Right ventricle myocardium inferior (tissue), 1 donor: ENCODE results near the gene CD300E. TPM values are rescaled to one million over a fixed set of nuclear protein-coding genes. Genes with fewer than 3 reads are reported as not detected.

Source experiments
- ATAC-seq: fragments of 200-7000 bp; cut with Tn5 transposase; one replicate; pipeline ENCODE4 v1.9.1; 2020; ENCODE audit warnings: mild to moderate bottlenecking, moderate library complexity
- DNase-seq: peaks from one replicate; pipeline ENCODE4 v3.0.0; 2021; ENCODE audit errors: missing footprints
- intact Hi-C: fragments of 100-400 bp; cut with DNase I; formaldehyde crosslinking; loops from one replicate; pipeline ENCODE4 v1.11.0; 2022
- total RNA-seq: library from RNA; stranded (reverse); fragmentation: NEBNext Ultra II Directional; extraction: Animal tissue kit (Norgen Biotek cat#: 25700); gene quantifications from one replicate; pipeline ENCODE4 v1.2.1, GENCODE V29; 2021
- donor health status: DM: no; HTN: yes; CAD: no; lungs with severe emphysema.

CD300E gene
- total RNA-seq, 1 donor from 2014 or later = 0.46 TPM

DNA sequence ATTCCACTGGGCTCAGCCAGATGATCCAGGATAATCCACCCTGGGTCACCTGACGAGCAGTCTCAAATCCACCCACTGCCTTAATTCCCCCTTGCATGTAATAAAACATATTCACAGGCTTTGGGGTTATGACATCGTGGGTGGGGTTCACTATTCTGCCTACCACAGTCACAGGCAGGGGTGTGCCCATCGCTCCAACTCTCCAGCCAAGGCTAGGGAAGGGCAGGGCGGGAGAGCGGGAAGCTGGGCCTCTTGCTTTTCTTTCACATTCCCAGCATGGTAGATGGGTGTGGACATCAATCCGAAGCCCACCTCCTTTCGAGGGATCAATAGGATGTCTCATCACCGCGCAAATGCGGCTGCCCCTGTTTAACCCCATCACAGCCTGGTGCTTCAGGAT, 18.8 kb downstream of the CD300E start:
- ATAC-seq (no peak), DNase-seq (no peak)
- intact Hi-C loops = loop anchor here (10.0 kb wide), 1 partner anchor 230 kb away; no protein-coding TSS in a partner anchor

- intact Hi-C loops = loop anchor here (10.0 kb wide), 1 partner anchor 229 kb away; no protein-coding TSS in a partner anchor
- DNase-seq = no peak
- ATAC-seq = no peak
These were observed 19.3 kb downstream of the CD300E start for GRCh38 chr17:74604200-74604599.

GRCh38 chr17:74603746-74604145, 19.8 kb downstream of the CD300E start:
- DNase-seq (no peak), ATAC-seq (no peak)
- intact Hi-C loops = loop anchor here (10.0 kb wide), 1 partner anchor 229 kb away; no protein-coding TSS in a partner anchor

- intact Hi-C loops = loop anchor here (10.0 kb wide), 1 partner anchor 228 kb away; no protein-coding TSS in a partner anchor
- ATAC-seq = peak; percentile 41
- DNase-seq = no peak
These were observed 20.4 kb downstream of the CD300E start for GRCh38 chr17:74603037-74603635.

DNA sequence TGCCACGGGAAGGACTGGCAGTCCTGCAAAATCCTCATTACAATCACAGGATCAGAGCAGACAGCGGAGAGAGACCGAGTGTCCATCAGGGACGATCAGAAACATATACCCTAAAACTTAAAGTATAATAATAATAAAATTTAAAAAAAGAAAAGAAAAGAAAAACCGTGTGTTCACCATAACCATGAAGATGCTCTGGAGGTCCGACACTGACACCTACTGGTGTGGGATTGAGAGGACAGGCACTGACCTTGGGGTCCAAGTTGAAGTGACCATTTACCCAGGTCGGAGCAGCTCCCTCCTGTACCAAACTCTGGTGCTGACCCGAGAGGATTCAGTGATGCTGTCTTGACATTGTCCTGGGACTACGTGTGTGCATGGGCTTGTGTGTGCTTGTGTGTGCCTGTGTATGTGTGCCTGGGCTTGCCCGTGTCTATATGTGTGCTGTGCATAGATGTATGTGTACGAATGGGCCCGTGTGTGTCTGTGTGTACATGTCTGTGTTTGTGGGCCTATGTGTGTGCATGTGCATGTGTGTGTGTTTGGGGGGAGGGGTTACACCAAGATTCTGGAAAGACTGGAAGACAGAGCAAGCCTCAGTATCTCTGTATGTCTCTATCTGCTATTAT, 21.5 kb downstream of the CD300E start:
- no peak for ATAC-seq
- DNase-seq = no peak
- intact Hi-C loops = loop anchor here (10.0 kb wide), 1 partner anchor 227 kb away; no protein-coding TSS in a partner anchor

GRCh38 chr17:74599448-74599939, 24.0 kb downstream of the CD300E start:
- DNase-seq (no peak), ATAC-seq (peak; percentile 68)
- intact Hi-C loops = no loop called here

DNA sequence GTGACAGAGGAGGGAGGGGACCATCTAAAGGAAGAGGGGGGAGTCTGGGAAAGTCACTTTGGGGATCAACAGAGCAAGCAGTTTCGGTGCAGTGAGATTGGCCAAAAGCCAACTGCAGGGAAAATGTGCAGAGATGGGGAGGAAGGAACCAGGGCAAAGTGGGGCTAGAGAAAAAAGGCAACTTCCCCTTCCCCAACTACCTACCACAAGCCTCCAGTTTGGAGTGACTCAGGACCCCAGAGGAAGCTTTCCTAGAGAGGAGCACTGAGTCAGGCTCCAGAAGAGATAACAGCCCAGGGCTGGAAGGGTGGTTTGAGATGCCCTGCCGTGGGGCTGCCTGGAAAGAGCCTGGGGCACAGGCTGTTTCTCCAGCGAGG, 24.5 kb downstream of the CD300E start:
- intact Hi-C loops = no loop called here
- DNase-seq (no peak), ATAC-seq (peak; percentile 19)

GRCh38 chr17:74598346-74599022, 25.1 kb downstream of the CD300E start:
- intact Hi-C loops = no loop called here
- no peak for ATAC-seq
- DNase-seq = no peak

- DNase-seq (no peak), ATAC-seq (no peak)
- intact Hi-C loops = no loop called here
These were observed 26.3 kb downstream of the CD300E start for GRCh38 chr17:74597069-74597790.

GRCh38 chr17:74595037-74595750, 28.3 kb downstream of the CD300E start:
- ATAC-seq = no peak
- DNase-seq = no peak
- intact Hi-C loops = no loop called here

DNA sequence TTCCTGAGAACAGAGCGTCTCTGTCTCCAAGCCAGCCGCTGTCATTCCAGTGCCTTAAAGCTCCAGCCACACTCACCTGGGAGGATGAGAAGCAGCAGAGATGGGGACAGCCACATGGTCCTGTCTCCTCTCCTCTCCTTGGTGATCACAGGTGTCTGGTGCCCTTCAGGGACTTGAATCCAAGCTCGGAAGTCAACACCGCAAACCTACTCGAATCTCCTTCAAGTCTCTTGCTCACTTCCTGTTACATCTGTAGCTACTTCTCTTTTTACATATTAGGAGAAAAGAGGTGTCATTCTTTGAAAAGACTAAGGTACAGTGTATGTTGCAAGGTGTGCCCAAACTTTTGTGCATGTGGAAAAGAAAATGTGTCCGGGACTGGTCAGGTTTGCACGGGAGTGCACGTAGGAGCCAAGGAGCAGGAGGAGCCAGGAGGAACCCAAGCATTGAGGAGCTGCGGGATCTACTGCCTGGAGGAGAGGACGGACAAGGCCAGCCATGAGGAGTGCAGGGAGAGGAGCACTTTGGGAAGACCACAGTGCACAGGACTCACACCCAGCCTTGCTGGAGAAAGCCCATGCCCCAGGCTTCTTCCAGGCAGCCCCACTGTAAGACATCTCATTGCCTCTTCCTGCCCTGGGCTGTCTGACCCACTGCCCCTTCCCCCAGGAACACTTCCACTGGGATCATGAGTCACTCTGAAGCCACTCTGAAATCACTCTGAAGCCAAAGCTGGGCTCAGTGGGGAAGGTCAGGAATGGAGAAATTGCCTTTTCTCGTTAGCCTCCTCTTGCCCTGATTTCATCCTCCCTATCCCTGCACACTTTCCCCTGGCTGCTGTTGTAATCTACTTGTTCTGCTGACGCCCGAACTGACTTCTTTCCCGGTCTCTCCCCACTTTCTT, 31.2 kb downstream of the CD300E start, which contains the start of gene CD300LD:
Gene CD300LD, minus strand, starts transcription at position 197 of the 904 bp plus-strand sequence. Its CDS starts 81 bp downstream, at position 116.
- DNase-seq = no peak
- no peak for ATAC-seq
- intact Hi-C loops = no loop called here

- intact Hi-C loops = no loop called here
- DNase-seq (no peak), ATAC-seq (no peak)
These were observed 32.0 kb downstream of the CD300E start for GRCh38 chr17:74591503-74591902.

- intact Hi-C loops = no loop called here
- no peak for ATAC-seq
- no peak for DNase-seq
These were observed 37.8 kb downstream of the CD300E start for GRCh38 chr17:74585711-74586110.

DNA sequence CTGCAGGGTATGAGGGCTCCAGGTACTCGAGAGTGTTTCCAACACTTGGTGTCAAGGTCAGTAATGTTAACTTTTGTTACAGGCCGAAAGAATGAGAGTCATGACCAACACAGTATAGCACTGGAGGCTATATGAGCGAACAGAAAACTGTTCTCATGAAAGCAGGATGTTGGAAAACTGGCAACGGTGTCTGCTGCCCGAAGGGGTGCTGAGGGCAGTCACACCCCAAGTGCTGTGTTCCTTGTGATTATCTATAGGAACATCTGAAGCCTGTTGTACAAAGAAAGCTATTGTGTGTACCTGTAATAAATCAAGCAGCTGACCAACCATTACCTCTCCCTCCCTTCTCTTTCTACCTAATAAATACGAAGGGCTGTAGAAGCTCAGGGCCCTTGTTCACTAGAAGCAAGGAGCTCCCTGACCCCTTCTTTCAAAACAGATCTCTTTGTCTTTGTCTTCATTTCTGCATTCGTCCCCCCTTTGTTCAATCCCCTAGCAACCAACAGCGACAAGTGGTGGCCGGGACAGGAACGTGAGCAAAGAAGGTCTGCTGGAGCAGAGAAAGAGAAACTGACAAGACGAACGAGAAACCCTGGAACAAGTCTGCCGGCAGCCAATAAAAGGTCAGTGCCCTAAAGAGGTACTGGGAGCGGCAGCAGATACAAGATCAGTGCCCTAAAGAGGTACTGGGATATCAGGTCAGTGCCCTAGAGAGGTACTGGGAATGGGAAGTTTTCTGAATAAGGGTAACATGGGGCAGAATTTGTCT, 39.1 kb downstream of the CD300E start:
- ATAC-seq = no peak
- DNase-seq = no peak
- intact Hi-C loops = no loop called here

DNA sequence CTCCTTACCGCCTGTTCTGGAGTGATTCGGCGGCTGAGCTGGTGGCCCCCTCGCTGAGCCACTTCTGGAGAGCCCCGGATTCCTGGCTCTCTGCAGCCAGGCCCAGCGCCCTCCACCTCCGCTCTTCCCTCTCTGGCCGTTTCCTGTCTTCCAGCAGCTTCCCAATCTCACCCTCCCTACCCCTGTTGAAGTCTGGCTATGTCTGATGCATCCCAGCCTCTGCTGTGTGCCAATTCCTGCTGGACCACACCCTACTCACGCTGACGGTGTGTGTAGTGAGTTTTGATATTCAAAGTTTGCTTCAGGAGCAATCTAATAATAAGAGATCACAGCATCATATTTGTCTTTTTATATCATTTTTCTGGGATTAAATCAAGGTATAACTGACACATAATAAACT, 40.9 kb downstream of the CD300E start:
- DNase-seq (no peak), ATAC-seq (no peak)
- intact Hi-C loops = no loop called here

- intact Hi-C loops = no loop called here
- DNase-seq = no peak
- ATAC-seq = no peak
These were observed 43.6 kb downstream of the CD300E start for GRCh38 chr17:74579900-74580299.

- DNase-seq (no peak), ATAC-seq (no peak)
- intact Hi-C loops = no loop called here
These were observed 44.6 kb downstream of the CD300E start for GRCh38 chr17:74578979-74579378.
